ENCODE results near the gene EHBP1. TPM values are rescaled to one million over a fixed set of nuclear protein-coding genes. Genes with fewer than 3 reads are reported as not detected.

Gene EHBP1
- polyA plus RNA-seq, 6 donors from 2014 or later: 1.4 to 18.3 (median 16.2) TPM

- peaks cover 0 to 15% (median 9%) of the 10 kb centered on the region in 7 donors for H3K9me3 Mint-ChIP-seq
These were observed 345.7 kb downstream of the EHBP1 start for GRCh38 chr2:63051042-63051794.

GRCh38 chr2:63051795-63052333 lies 346.4 kb downstream of the EHBP1 start:
- H3K4me1 Mint-ChIP-seq: peaks cover 60 to 90% (median 79%) of the 10 kb centered on the region in 3 donors
- no peak overlapping the region for H3K27ac Mint-ChIP-seq
- no peak for ATAC-seq (ENCODE audit: low read depth in 2 of 2)
- H3K36me3 Mint-ChIP-seq: peaks cover 8 to 28% of the 10 kb centered on the region in 2 donors
- peak; percentile 11 for DNase-seq
- H3K4me3 Mint-ChIP-seq: peak overlapping the region; percentile 77 to 90 (median 85)
- peaks cover 0 to 21% (median 12%) of the 10 kb centered on the region in 7 donors for H3K9me3 Mint-ChIP-seq
- H3K27me3 Mint-ChIP-seq: peaks cover 79 to 94% (median 86%) of the 10 kb centered on the region in 3 donors

More at GRCh38 chr2:63051042-63051794, 345.7 kb downstream of the EHBP1 start:
- DNase-seq (peak; percentile 21), ATAC-seq (ENCODE audit: low read depth in 2 of 2) (no peak)
- peak overlapping the region; percentile 77 to 90 (median 86) for H3K4me3 Mint-ChIP-seq
- peaks cover 8 to 22% of the 10 kb centered on the region in 2 donors for H3K36me3 Mint-ChIP-seq
- H3K4me1 Mint-ChIP-seq: peaks cover 53 to 89% (median 76%) of the 10 kb centered on the region in 3 donors
- H3K27ac Mint-ChIP-seq: peak overlapping the region in 1 of 6 donors; percentile 15
- H3K27me3 Mint-ChIP-seq: peaks cover 79 to 94% (median 86%) of the 10 kb centered on the region in 3 donors

- Mint-ChIP-seq H3K27ac (peak overlapping the region in 2 of 6 donors; percentile 59 to 63), H3K9me3 (peaks cover 0 to 27% (median 14%) of the 10 kb centered on the region in 7 donors), H3K36me3 (peaks cover 8 to 29% of the 10 kb centered on the region in 2 donors), H3K4me3 (peak overlapping the region; percentile 70 to 90 (median 82)), H3K4me1 (peaks cover 67 to 92% (median 81%) of the 10 kb centered on the region in 3 donors), H3K27me3 (peaks cover 81 to 95% (median 91%) of the 10 kb centered on the region in 3 donors)
- DNase-seq (peak; percentile 5), ATAC-seq (ENCODE audit: low read depth in 2 of 2) (no peak)
These were observed 347.0 kb downstream of the EHBP1 start for GRCh38 chr2:63052411-63053080.

- H3K4me1 Mint-ChIP-seq: peaks cover 69 to 92% (median 82%) of the 10 kb centered on the region in 3 donors
- peaks cover 0 to 30% (median 16%) of the 10 kb centered on the region in 7 donors for H3K9me3 Mint-ChIP-seq
- peak overlapping the region; percentile 48 to 88 (median 72) for H3K4me3 Mint-ChIP-seq
- ATAC-seq (ENCODE audit: low read depth in 2 of 2): no peak
- peaks cover 83 to 96% (median 91%) of the 10 kb centered on the region in 3 donors for H3K27me3 Mint-ChIP-seq
- peaks cover 8 to 29% of the 10 kb centered on the region in 2 donors for H3K36me3 Mint-ChIP-seq
- DNase-seq: no peak
- peak overlapping the region in 1 of 6 donors; percentile 70 for H3K27ac Mint-ChIP-seq
These were observed 347.8 kb downstream of the EHBP1 start for GRCh38 chr2:63053081-63053888.

- ATAC-seq (ENCODE audit: low read depth in 2 of 2): peak; percentile 8 to 9
- Mint-ChIP-seq H3K36me3 (peaks cover 8 to 22% of the 10 kb centered on the region in 2 donors), H3K27ac (peak overlapping the region in 3 of 6 donors; percentile 52 to 82 (median 64)), H3K4me1 (peaks cover 66 to 93% (median 81%) of the 10 kb centered on the region in 3 donors), H3K9me3 (peaks cover 0 to 26% (median 14%) of the 10 kb centered on the region in 7 donors), H3K4me3 (peak overlapping the region; percentile 48 to 88 (median 79)), H3K27me3 (peaks cover 82 to 94% (median 89%) of the 10 kb centered on the region in 3 donors)
- DNase-seq: peak; percentile 31
These were observed 348.5 kb downstream of the EHBP1 start for GRCh38 chr2:63053889-63054602.

GRCh38 chr2:63054841-63055225 lies 349.3 kb downstream of the EHBP1 start:
- Mint-ChIP-seq H3K9me3 (peaks cover 0 to 26% (median 14%) of the 10 kb centered on the region in 7 donors), H3K4me1 (peaks cover 59 to 85% (median 74%) of the 10 kb centered on the region in 3 donors), H3K36me3 (peaks cover 8 to 21% of the 10 kb centered on the region in 2 donors), H3K27ac (peak overlapping the region in 1 of 6 donors; percentile 82), H3K4me3 (peak overlapping the region; percentile 51 to 88 (median 81)), H3K27me3 (peaks cover 75 to 92% (median 81%) of the 10 kb centered on the region in 3 donors)
- no peak for DNase-seq
- no peak for ATAC-seq (ENCODE audit: low read depth in 2 of 2)

- peaks cover 0 to 32% (median 16%) of the 10 kb centered on the region in 7 donors for H3K9me3 Mint-ChIP-seq
- H3K4me1 Mint-ChIP-seq: peaks cover 61 to 82% (median 77%) of the 10 kb centered on the region in 3 donors
- ATAC-seq (ENCODE audit: low read depth in 2 of 2): no peak
- H3K36me3 Mint-ChIP-seq: peaks cover 11 to 21% of the 10 kb centered on the region in 2 donors
- DNase-seq: peak; percentile 11
- H3K27me3 Mint-ChIP-seq: peaks cover 76 to 94% (median 79%) of the 10 kb centered on the region in 3 donors
- H3K27ac Mint-ChIP-seq: peak overlapping the region in 3 of 6 donors; percentile 28 to 89 (median 65)
- peak overlapping the region; percentile 51 to 88 (median 80) for H3K4me3 Mint-ChIP-seq
These were observed 350.0 kb downstream of the EHBP1 start for GRCh38 chr2:63055226-63056106.

- ATAC-seq (ENCODE audit: low read depth in 2 of 2) (peak; percentile 22 to 30), DNase-seq (peak; percentile 7)
- Mint-ChIP-seq H3K27ac (peak overlapping the region in 5 of 6 donors; percentile 22 to 89 (median 71)), H3K27me3 (peaks cover 74 to 86% (median 77%) of the 10 kb centered on the region in 3 donors), H3K9me3 (peaks cover 0 to 35% (median 18%) of the 10 kb centered on the region in 7 donors), H3K4me3 (peak overlapping the region; percentile 73 to 88 (median 82)), H3K36me3 (peaks cover 15 to 21% of the 10 kb centered on the region in 2 donors), H3K4me1 (peaks cover 56 to 74% (median 72%) of the 10 kb centered on the region in 3 donors)
These were observed 350.9 kb downstream of the EHBP1 start for GRCh38 chr2:63056107-63057050.

- DNase-seq (peak; percentile 18), ATAC-seq (ENCODE audit: low read depth in 2 of 2) (no peak)
- peaks cover 74 to 80% (median 79%) of the 10 kb centered on the region in 3 donors for H3K27me3 Mint-ChIP-seq
- peak overlapping the region in 3 of 6 donors; percentile 9 to 48 (median 19) for H3K27ac Mint-ChIP-seq
- peak overlapping the region; percentile 73 to 89 (median 86) for H3K4me3 Mint-ChIP-seq
- peaks cover 15 to 21% of the 10 kb centered on the region in 2 donors for H3K36me3 Mint-ChIP-seq
- H3K4me1 Mint-ChIP-seq: peaks cover 56 to 67% (median 65%) of the 10 kb centered on the region in 3 donors
- H3K9me3 Mint-ChIP-seq: peaks cover 0 to 36% (median 18%) of the 10 kb centered on the region in 7 donors
These were observed 352.0 kb downstream of the EHBP1 start for GRCh38 chr2:63057249-63058143.

All from naive B cell (primary cell).